IPS DF 4.7 (cell line): ENCODE results near the gene PTPN7.

Experiments used
- DNase-seq: peaks from one replicate; pipeline ENCODE4 v3.0.0-alpha.2; 2013; ENCODE audit warnings: low spot score; ENCODE audit errors: extremely low read depth

The PTPN7 gene

GRCh38 chr1:202107801-202108731 is 52.3 kb downstream of the PTPN7 start:
- DNase-seq: no peak

- DNase-seq: no peak
Measured at GRCh38 chr1:202107321-202107761, 53.1 kb downstream of the PTPN7 start.

- DNase-seq: no peak
Measured at GRCh38 chr1:202106340-202107254, 53.8 kb downstream of the PTPN7 start.

- DNase-seq: peak; percentile 79
Measured at GRCh38 chr1:202105571-202106339, 54.6 kb downstream of the PTPN7 start.

GRCh38 chr1:202104073-202104472 is 56.3 kb downstream of the PTPN7 start:
- no peak for DNase-seq

GRCh38 chr1:202101184-202101583 is 59.2 kb downstream of the PTPN7 start:
- no peak for DNase-seq
